Astrocyte of the hippocampus (primary cell): ENCODE measurements around the gene ZNF335.
A peak's percentile ranks its signal among the peaks of the same experiment; 100 is the strongest.
"Not testable (repeated sequence)": the region's sequence is repeated elsewhere in the genome, so short reads cannot be mapped to it uniquely, and the experiment has no call there.

ENCODE experiments used
- DNase-seq: peaks from one replicate; pipeline ENCODE4 v3.0.0; 2011; ENCODE audit warnings: low read depth, low spot score

Gene ZNF335

GRCh38 chr20:46000262-46000996 lies 28.4 kb upstream of the ZNF335 start:
- DNase-seq = no peak

DNA sequence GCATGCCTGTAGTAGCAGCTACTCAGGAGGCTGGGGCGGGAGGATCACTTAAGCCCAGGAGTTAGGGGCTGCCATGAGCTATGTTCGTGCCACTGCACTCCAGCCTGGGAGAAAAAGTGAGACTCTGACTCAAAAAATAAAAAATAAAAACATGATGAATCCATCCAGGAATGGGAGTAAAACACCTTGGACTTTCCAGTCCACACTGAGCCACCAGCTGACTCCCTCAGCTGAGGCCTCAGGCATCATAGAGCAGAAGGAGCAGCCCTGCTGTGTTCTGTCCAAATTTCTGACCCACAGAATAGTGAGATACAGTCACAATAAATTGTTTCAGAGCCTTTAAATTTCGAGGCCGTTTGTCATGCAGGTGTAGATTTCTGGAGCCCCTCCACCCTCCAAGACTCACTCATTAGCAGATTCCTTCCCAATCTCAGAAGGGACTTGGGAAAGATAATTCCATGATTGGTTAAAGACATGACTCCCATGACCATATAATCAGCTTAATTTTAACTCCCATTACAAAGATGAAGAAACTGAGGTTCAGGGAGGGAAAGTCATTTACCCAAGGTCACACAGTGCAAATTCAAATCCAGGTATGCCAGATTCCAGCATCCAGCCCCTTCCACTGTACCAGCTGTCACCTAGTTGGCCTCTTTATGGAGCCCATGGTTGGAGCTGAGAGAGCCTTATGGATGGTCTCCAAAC lies 27.7 kb upstream of the ZNF335 start:
- no peak for DNase-seq

- DNase-seq = no peak
Measured at GRCh38 chr20:45998761-45999160, 26.8 kb upstream of the ZNF335 start.

DNA sequence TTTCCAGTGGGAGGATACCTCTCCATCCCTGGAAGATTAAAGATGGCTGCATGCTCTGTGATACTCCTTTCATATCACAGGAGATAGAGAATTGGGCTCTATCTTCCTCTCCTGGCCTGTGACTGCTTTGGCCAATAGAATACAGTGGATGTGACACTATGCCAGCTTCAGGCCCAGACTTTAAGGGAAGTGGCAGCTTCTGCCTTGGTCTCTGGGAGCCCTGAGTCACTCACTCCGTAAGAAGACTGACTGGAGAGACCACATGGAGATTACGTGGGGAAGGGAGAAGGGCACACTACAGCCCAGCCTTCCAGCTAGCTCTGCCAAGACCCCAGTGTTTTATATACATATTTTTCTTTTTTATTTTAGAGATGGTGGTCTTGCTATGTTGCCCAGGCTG lies 26.3 kb upstream of the ZNF335 start:
- no peak for DNase-seq

DNA sequence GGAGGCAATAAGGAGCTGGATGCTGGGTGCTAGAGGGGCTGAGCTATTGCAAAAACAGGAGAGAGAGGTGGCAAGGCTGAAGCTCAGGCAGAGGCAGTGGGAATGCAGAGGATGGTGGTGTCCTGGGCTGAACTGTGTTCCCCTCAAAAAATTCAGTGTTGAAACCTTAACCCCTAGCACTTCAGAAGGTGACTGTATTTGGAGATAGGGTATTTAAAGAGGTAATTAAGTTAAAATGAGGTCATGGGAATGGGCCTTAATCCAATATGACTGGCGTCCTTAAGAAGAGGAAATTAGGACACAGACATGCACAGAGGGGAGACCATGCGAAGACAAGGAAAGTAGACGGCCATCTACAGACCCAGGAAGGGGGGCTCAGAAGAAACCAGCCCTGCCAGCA lies 25.2 kb upstream of the ZNF335 start:
- no peak for DNase-seq

DNA sequence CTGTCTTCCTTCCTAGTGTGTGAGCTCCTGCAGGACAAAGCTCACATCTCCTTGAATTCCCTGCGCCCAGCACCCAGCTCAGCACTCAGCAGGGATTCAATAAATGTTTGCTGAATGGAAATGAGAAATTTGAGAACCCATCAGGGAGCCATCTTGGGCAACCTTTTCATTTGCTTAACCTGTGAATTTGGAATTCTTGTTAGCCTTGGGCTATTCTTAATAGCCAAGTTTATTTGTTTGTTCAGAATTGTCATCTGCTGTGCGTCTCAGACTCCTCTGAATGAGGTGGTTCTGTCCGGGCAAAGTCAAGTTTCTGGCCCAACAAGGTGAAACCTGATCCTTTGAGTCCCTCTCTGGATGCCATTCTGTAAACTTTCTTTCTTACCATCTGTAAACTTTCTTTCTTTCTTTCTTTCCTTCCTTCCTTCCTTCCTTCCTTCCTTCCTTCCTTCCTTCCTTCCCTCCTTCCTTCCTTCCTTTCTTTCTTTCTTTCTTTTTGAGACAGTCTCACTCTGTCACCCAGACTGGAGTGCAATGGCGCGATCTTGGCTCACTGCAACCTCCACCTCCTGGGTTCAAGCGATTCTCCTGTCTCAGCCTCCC lies 23.6 kb upstream of the ZNF335 start:
- not testable (repeated sequence) for DNase-seq

- DNase-seq = no peak
Measured at GRCh38 chr20:45994761-45995493, 22.9 kb upstream of the ZNF335 start.

GRCh38 chr20:45993197-45993951 lies 21.4 kb upstream of the ZNF335 start:
- DNase-seq = peak; percentile 44

DNA sequence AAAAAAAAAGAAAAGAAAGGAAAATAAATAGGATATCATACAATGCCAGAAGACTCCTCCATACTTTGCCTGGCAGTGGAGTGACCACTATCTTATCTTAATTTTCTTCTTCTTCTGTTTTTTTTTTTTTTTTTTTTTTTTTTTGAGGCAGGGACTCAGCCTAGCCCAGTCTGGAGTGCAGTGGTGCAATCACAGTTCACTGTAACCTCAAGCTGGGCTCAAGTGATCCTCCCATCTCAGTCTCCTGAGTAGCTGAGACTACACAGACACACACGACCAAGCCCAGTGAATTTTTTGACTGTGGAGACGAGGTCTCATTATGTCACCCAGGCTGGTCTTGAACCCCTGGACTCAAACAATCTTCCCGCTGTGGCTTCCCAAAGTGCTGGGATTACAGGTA lies 19.6 kb upstream of the ZNF335 start:
- no peak for DNase-seq

DNA sequence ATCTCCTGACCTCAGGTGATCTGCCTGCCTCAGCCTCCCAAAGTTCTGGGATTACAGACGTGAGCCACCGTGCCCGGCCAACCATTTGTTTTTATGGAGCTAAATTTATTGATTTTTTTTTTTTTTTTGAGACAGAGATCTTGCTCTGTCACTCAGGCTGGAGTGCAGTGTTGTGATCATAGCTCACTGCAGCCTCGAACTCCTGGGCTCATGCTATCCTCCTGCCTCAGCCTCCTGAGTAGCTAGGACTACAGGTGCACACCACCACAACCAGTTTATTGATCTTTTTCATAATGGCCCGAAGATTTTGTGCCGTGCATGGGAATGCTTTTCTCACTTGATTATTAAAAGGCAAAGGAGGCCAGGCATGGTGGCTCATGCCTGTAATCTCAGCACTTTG lies 16.8 kb upstream of the ZNF335 start:
- not testable (repeated sequence) for DNase-seq

DNA sequence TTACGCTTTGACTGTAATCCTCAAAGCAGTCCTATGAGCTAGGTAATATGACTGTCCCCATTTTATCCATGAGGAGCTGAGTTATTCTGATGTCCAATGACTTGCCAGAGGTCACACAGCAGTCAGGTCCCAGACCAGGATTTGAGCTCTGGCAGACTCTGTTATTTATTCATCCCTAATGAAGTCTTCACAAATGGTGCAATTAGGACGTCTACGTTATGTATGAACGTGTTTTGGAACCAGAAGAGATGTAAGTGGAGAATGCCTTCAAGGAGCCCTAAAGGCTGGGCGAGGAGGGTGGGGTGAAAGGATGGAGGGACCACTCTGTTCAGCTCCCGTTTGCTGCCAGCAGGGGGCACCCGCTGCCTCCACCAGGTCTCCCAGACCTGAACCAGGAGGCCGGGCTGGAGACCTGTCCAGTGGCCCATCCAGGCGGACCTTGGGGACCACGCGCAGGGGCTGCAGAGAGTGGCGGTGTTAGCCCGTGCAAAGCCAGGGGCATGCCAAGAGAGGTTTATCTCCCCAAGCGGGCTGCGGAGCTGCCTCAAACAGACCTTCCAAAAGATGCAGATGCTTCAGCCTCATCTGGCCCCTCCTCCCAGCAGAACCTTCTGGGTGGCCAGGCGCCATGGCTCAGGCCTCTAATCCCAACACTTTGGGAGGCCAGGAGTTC lies 15.2 kb upstream of the ZNF335 start:
- peak; percentile 82 for DNase-seq

GRCh38 chr20:45985573-45985972 lies 13.6 kb upstream of the ZNF335 start:
- DNase-seq = no peak

DNA sequence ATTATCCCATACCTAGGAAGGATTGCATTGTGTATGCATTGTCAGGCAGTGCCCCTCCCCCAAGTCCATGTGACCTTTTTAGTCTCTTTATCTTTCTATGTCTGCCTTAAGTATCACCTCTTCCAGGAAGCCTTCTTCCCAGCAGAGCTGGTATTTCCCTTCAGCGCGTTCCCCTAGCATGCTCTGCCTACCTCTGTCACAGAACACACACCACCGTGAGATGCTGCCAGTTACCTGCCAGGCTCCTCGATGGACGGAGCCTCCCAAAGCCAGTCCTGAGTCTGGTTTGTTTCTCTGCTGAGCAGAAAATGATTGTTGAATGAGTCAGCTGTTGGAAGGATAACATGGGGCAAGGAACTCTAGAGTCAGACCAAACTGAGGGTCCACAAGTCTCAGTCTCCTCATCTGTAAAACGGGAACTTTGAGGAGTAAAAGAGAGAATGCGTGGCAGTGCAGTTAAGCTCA lies 11.3 kb upstream of the ZNF335 start:
- DNase-seq = no peak

DNA sequence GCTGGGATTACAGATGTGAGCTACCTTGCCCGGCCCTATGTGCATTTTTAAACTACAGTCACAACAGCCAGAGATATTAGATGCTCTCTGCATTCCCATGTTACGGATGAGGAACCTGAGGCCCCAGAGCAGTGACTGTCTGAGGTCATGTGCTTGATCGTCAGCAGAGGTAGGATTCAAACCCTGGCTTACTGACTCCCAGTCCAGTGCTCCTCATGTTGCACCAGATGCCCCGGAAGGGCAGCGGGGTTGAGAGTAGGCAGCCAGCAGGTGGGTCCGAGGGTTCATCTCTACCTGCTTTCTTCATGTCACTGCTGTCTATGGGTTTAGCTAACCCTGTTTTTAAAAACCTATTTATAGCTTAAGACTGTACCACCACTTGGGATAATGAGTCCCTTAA lies 9.3 kb upstream of the ZNF335 start:
- DNase-seq = no peak

DNA sequence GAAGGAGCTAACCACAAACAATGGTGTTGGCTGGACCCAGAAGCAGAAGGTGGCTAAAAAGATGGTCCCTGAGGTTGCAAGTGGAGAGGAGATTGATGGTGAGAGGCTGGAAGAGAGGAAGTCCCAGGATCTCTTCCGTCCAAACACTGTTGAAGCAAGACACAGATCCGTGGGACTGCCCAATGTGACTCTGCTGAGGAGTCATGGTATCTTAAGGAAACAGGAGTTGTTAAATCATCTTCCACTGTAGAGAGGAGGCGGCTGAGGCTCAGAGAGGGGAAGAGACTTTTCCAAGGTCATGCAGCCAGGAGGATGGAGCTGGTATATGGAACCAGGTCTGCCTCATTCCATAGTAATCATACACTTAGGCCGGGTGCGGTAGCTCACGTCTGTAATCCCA lies 4.1 kb upstream of the ZNF335 start:
- DNase-seq = no peak

GRCh38 chr20:45975686-45976085 lies 3.7 kb upstream of the ZNF335 start:
- DNase-seq = no peak

DNA sequence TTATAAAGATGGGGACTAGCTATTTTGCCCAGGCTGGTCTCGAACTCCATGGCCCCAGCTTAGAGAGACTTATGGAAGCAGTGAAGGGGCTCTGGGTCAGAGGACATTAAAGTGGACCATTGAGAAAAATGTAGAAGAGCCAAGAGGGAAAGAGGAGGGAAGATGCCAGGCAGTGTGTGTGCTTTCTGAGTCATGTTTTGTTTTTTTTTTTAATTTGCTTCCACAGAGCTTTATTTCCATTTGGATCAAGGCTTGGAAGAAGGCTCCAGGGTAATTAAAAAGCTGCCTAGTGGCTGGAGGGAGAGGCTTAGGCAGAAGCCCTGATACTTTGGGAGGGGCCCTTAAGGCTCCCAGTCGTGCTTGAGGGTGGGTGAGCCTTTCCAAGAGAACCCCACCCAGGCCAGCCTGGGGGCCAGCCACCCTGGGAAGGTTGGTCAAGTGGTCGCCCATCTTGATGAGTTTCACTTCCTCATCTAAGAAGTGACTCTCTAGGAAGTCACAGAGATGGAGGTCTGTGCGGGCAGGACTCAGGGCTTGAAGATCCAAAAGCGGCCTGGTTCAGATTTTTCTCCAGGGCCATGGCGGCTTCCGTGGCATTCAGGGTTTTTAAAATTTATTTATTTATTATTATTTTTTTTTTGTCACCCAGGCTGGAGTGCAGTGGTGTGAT lies 3.0 kb upstream of the ZNF335 start:
- no peak for DNase-seq

DNA sequence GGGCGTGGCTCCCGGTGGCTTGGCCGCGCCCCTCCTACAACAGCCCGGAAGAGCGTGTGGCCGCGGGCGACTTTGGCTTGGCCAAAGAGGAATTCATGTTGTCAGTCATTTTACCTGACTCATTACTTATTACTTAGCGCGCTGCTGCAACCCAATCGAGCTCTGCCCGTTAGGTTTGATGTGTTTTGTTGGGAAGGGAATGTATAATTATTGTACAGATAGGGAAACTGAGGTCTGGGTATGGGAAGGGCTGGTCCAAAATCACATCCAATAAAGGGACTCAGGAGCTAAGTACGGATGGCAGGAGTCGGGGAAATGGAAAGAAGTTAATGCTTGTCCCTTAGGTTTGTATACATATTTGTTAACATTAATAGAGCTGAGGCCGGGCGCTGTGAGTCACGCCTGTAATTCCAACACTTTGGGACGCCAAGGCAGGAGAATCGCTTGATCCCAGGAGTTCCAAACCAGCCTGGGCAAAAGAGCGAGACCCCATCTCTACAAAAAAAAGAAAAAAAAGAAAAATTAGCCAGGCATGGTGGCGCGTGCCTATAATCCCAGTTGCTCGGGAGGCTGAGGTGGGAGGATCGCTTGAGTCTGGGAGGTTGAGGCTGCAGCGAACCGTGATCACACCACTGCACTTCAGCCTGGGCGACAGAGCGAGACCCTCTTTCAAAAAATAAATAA lies 639 bp upstream of the ZNF335 start:
- DNase-seq = no peak

DNA sequence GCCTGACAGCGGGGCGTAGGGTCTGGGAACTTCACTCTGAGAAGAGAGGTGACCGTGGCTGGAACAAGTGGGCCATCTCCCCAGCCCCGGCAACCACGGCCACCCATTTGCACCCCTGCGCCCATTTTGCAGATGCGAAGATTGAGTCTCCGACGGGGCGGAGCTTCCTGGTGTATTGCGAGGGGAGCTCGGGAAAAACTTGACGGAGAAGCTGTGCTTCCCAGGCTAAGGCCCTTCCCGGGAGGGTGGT lies 653 bp downstream of the ZNF335 start:
- no peak for DNase-seq
